Lung (tissue), 12 donors: ENCODE results near the gene CD27. TPM values are rescaled to one million over a fixed set of nuclear protein-coding genes. Genes with fewer than 3 reads are reported as not detected.
A peak's percentile ranks its signal among the peaks of the same experiment; 100 is the strongest.

Experiments used
- ATAC-seq: fragments of 200-7000 bp; cut with Tn5 transposase; one replicate; pipeline ENCODE4 v1.9.1; 2020; ENCODE audit warnings: moderate number of reproducible peaks; ENCODE audit not compliant: insufficient read depth, low FRiP score
- DNase-seq, 3 donors: peaks; one replicate each; pipeline ENCODE4 v3.0.0-alpha.2; 2013 to 2017
- H3K27ac ChIP-seq, 2 donors: one replicate each; pipeline ENCODE4 v1.5.1; 2013; ENCODE audit warnings: mild to moderate bottlenecking in 2 of 2, moderate library complexity in 2 of 2, control low read depth in 1 of 2, inconsistent platforms in 1 of 2, low read depth in 1 of 2, low read length in 1 of 2
- H3K27me3 ChIP-seq, 3 donors: one replicate each; pipeline ENCODE4 v1.5.1; 2013; ENCODE audit warnings: low read length in 2 of 3; ENCODE audit not compliant: control insufficient read depth in 3 of 3, insufficient read depth in 3 of 3
- H3K36me3 ChIP-seq, 4 donors: one replicate each; pipeline ENCODE4 v1.5.1; 2013; ENCODE audit warnings: low read length in 4 of 4, mild to moderate bottlenecking in 1 of 4, moderate library complexity in 1 of 4; ENCODE audit not compliant: control insufficient read depth in 4 of 4, insufficient read depth in 4 of 4
- H3K4me1 ChIP-seq, 5 donors: one replicate each; pipeline ENCODE4 v1.5.1; 2013; ENCODE audit warnings: low read length in 5 of 5, mild to moderate bottlenecking in 2 of 5, moderate library complexity in 1 of 5; ENCODE audit not compliant: control insufficient read depth in 5 of 5, insufficient read depth in 5 of 5
- H3K4me3 ChIP-seq: one replicate; pipeline ENCODE4 v1.5.1; 2013; ENCODE audit warnings: mild to moderate bottlenecking, control low read depth, moderate library complexity
- H3K9ac ChIP-seq, 2 donors: one replicate each; pipeline ENCODE4 v1.5.1; 2013; ENCODE audit warnings: low read length in 2 of 2, control low read depth in 1 of 2; ENCODE audit not compliant: insufficient read depth in 1 of 2
- H3K9me3 ChIP-seq, 4 donors: one replicate each; pipeline ENCODE4 v1.5.1; 2013; ENCODE audit warnings: low read length in 3 of 4, mild to moderate bottlenecking in 1 of 4, moderate library complexity in 1 of 4; ENCODE audit not compliant: control insufficient read depth in 4 of 4, insufficient read depth in 3 of 4
- WGBS, 2 donors: extraction: QIAGEN DNeasy Blood & Tissue Kit; methylation state at CpG; one replicate each; pipeline ENCODE4 v1.1.7; 2013; 5-methylcytosine and 5-hydroxymethylcytosine counted together
- polyA plus RNA-seq, 2 donors: library from polyadenylated mRNA; stranded (reverse); fragments of 200-250 nt; gene quantifications; one replicate each; pipeline ENCODE4 v1.2.1, GENCODE V29; 2013
- total RNA-seq, 2 donors: library from RNA; depleted of rRNA in 1 of 2; stranded (reverse); fragments of >200 nt in 1 of 2; gene quantifications; one replicate each; pipeline ENCODE4 v1.2.1, GENCODE V29; 2014 to 2021
- TF ChIP-seq, protein P1 (sequence below): IDR thresholded peaks from 2 replicates; pipeline ENCODE4 v1.5.1; 2012; ENCODE audit warnings: mild to moderate bottlenecking; ENCODE audit errors: control extremely low read depth, extremely low read depth
- donor health status: control.
- donor health status: control.
- donor health status: Bipolar disorder and iron deficiency.
- donor health status: healthy.
- donor health status: DM: yes; HTN: yes; CAD: no.

CD27 gene
- total and polyA plus RNA-seq, 4 donors: 1.5 to 3.1 (median 1.9) TPM

DNA sequence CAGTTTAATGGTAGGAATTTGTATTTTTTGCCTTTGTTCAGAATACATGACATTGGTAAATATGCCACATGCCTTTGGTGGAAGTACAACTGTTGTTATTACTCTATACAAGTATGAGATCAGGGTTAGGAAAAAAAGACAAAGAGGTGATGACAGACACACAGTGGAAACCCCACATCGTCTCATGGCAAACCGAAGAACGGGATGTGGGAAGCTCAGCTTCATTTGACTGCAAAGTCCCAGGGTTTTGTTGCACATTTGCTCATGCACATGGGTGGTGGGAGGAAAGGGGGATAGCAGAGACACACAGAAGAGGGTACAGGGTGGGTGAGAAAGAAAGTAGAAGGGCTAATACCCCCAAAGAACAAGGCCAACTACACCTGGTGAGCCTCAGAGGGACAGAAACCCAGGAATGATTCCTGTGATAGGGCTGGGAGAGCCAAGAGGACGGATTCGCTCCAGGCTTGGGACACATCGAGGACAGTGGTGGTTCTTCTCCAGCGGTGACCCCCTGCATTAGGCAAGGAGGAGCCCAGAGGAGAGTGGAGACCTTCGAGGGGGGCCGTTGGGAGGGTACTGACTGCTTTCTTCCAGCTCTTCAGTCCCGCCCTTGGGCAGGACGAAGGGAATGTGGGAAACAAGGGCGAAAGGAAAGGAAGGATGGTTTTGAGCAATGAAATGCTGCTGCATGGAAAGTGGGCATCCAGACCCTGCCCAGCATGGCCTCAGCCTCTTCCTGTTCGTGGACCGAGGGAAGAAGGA, 17.7 kb downstream of the CD27 start:
- Histone ChIP-seq H3K4me3 (no peak overlapping the region), H3K27me3 (no peaks in the 10 kb centered on the region), H3K27ac (peak overlapping the region in 1 of 2 donors; percentile 84), H3K36me3 (peaks cover 3 to 56% (median 36%) of the 10 kb centered on the region in 4 donors), H3K9ac (no peak overlapping the region), H3K4me1 (peaks cover 0 to 5% (median 0%) of the 10 kb centered on the region in 5 donors), H3K9me3 (no peaks in the 10 kb centered on the region)
- WGBS, 2 donors: 73 to 78% methylated on average over 14 of the region's 14 CpGs
- TF ChIP-seq, protein P1, sequence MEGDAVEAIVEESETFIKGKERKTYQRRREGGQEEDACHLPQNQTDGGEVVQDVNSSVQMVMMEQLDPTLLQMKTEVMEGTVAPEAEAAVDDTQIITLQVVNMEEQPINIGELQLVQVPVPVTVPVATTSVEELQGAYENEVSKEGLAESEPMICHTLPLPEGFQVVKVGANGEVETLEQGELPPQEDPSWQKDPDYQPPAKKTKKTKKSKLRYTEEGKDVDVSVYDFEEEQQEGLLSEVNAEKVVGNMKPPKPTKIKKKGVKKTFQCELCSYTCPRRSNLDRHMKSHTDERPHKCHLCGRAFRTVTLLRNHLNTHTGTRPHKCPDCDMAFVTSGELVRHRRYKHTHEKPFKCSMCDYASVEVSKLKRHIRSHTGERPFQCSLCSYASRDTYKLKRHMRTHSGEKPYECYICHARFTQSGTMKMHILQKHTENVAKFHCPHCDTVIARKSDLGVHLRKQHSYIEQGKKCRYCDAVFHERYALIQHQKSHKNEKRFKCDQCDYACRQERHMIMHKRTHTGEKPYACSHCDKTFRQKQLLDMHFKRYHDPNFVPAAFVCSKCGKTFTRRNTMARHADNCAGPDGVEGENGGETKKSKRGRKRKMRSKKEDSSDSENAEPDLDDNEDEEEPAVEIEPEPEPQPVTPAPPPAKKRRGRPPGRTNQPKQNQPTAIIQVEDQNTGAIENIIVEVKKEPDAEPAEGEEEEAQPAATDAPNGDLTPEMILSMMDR: no peak
- ATAC-seq (no peak), DNase-seq (no peak)

- DNase-seq (no peak), ATAC-seq (no peak)
- peak overlapping the region in 1 of 2 donors; percentile 28 for H3K27ac ChIP-seq
- H3K36me3 ChIP-seq: peaks cover 0 to 50% (median 36%) of the 10 kb centered on the region in 4 donors
- 26 to 46% methylated on average over 7 of the region's 7 CpGs for WGBS, 2 donors
- H3K4me3 ChIP-seq: no peak overlapping the region
- H3K9me3 ChIP-seq: no peaks in the 10 kb centered on the region
- peaks cover 0 to 5% (median 0%) of the 10 kb centered on the region in 5 donors for H3K4me1 ChIP-seq
- H3K27me3 ChIP-seq: no peaks in the 10 kb centered on the region
- TF ChIP-seq, protein P1: no peak
- no peak overlapping the region for H3K9ac ChIP-seq
Observed at GRCh38 chr12:6463216-6463615, 18.5 kb downstream of the CD27 start.

DNA sequence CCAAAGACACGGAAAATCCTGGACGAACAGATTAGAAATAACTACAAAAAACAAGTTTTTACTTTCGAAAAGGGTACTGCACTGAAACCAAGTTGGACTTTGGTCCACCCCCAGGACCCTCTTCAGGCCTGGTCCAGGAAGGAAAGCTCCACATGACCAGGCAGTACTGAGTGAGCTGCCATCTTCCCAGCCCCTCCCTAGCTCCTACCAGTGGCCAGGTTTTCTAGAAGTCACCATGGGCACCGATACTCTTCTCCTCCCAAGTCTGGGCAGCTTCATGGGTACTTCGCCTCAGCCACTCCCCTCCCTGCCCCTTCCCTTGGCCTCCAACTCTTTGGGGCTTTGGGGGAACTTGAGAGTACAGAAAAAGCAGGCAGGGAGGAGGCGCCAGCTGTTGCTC, 19.1 kb downstream of the CD27 start:
- 84 to 87% methylated on average over 6 of the region's 6 CpGs for WGBS, 2 donors
- Histone ChIP-seq H3K4me3 (no peak overlapping the region), H3K4me1 (peaks cover 0 to 5% (median under 1%) of the 10 kb centered on the region in 5 donors), H3K27ac (no peak overlapping the region), H3K9me3 (no peaks in the 10 kb centered on the region), H3K27me3 (no peaks in the 10 kb centered on the region), H3K9ac (no peak overlapping the region), H3K36me3 (peaks cover 0 to 44% (median 35%) of the 10 kb centered on the region in 4 donors)
- no peak for DNase-seq
- TF ChIP-seq, protein P1: no peak
- ATAC-seq: no peak
